HepG2 (cell line): ENCODE results near the gene BAHCC1. TPM values are rescaled to one million over a fixed set of nuclear protein-coding genes. Genes with fewer than 3 reads are reported as not detected.

Source experiments
- BRF2 ChIP-seq: sonication (generic); formaldehyde crosslinking; IDR thresholded peaks from 2 replicates; pipeline ENCODE4 v1.8.1; 2022; ENCODE audit warnings: mild to moderate bottlenecking, missing genetic modification reagents
- CENPBD1 ChIP-seq: sonication (generic); formaldehyde crosslinking; IDR thresholded peaks from 2 replicates; pipeline ENCODE4 v1.8.0; 2022; ENCODE audit warnings: missing genetic modification reagents, low read depth, mild to moderate bottlenecking, borderline replicate concordance
- CHD2 ChIP-seq: IDR thresholded peaks from 2 replicates; pipeline ENCODE4 v1.6.1; 2011; ENCODE audit warnings: low read depth, low read length, improper control_type of control experiment
- CREM ChIP-seq, 2 experiments: sonication (generic) in 1 of 2; formaldehyde crosslinking in 1 of 2; IDR thresholded peaks; 2 replicates each; pipeline versions ENCODE4 v1.4.0 to v1.6.1; 2016 to 2020; ENCODE audit warnings: antibody characterized with exemption in 1 of 2, mild to moderate bottlenecking in 1 of 2, missing genetic modification reagents in 1 of 2
- IKZF4 ChIP-seq: sonication (generic); formaldehyde crosslinking; IDR thresholded peaks from 2 replicates; pipeline ENCODE4 v1.5.1; 2020; ENCODE audit warnings: borderline replicate concordance, mild to moderate bottlenecking, low read depth, missing genetic modification reagents; ENCODE audit errors: not compliant biosample characterization
- JDP2 ChIP-seq: sonication (generic); formaldehyde crosslinking; IDR thresholded peaks from 2 replicates; pipeline ENCODE4 v1.8.1; 2022; ENCODE audit warnings: missing genetic modification reagents, borderline replicate concordance
- MXD3 ChIP-seq: IDR thresholded peaks from 2 replicates; pipeline ENCODE4 v1.6.1; 2016; ENCODE audit warnings: mild to moderate bottlenecking, missing biosample characterization, missing genetic modification reagents
- PRDM15 ChIP-seq: sonication (generic); formaldehyde crosslinking; IDR thresholded peaks from 2 replicates; pipeline ENCODE4 v1.4.0; 2020; ENCODE audit warnings: missing genetic modification reagents
- TMF1 ChIP-seq: sonication (generic); formaldehyde crosslinking; IDR thresholded peaks from 2 replicates; pipeline ENCODE4 v1.8.1; 2022; ENCODE audit warnings: low read depth, missing genetic modification reagents
- YEATS4 ChIP-seq: sonication (generic); formaldehyde crosslinking; IDR thresholded peaks from 2 replicates; pipeline ENCODE4 v1.4.0; 2020; ENCODE audit warnings: missing genetic modification reagents, borderline replicate concordance
- ZBTB10 ChIP-seq: sonication (generic); formaldehyde crosslinking; IDR thresholded peaks from 2 replicates; pipeline ENCODE4 v1.4.0; 2020; ENCODE audit warnings: missing genetic modification reagents, borderline replicate concordance
- ZBTB21 ChIP-seq: sonication (generic); formaldehyde crosslinking; IDR thresholded peaks from 2 replicates; pipeline ENCODE4 v1.4.0; 2020; ENCODE audit warnings: missing genetic modification reagents
- ZNF232 ChIP-seq: sonication (generic); formaldehyde crosslinking; IDR thresholded peaks from 2 replicates; pipeline ENCODE4 v1.4.0; 2020; ENCODE audit warnings: missing genetic modification reagents, borderline replicate concordance
- ZNF337 ChIP-seq: sonication (generic); formaldehyde crosslinking; IDR thresholded peaks from 2 replicates; pipeline ENCODE4 v1.5.1; 2020; ENCODE audit warnings: missing genetic modification reagents, low read depth, mild to moderate bottlenecking, borderline replicate concordance
- ZNF446 ChIP-seq: sonication (generic); formaldehyde crosslinking; IDR thresholded peaks from 2 replicates; pipeline ENCODE4 v1.5.0; 2020; ENCODE audit warnings: mild to moderate bottlenecking, missing genetic modification reagents
- ZNF546 ChIP-seq: sonication (generic); formaldehyde crosslinking; conservative IDR thresholded peaks from 2 replicates; pipeline ENCODE4 v1.8.1; 2023; ENCODE audit warnings: mild to moderate bottlenecking, missing genetic modification reagents
- ZNF563 ChIP-seq: sonication (generic); formaldehyde crosslinking; IDR thresholded peaks from 2 replicates; pipeline ENCODE4 v1.8.0; 2022; ENCODE audit warnings: mild to moderate bottlenecking, moderate library complexity, missing genetic modification reagents
- ZNF761 ChIP-seq: sonication (generic); formaldehyde crosslinking; conservative IDR thresholded peaks from 2 replicates; pipeline ENCODE4 v1.4.0; 2020; ENCODE audit warnings: mild to moderate bottlenecking, missing genetic modification reagents
- ZNF839 ChIP-seq: sonication (generic); formaldehyde crosslinking; IDR thresholded peaks from 2 replicates; pipeline ENCODE4 v1.4.0; 2020; ENCODE audit warnings: missing genetic modification reagents, mild to moderate bottlenecking, borderline replicate concordance
- polyA plus RNA-seq, 8 experiments: library from polyadenylated mRNA; depleted of rRNA in 3 of 8; stranded (reverse) in 7 of 8; unstranded in 1 of 8; fragments of >200 nt; fragmentation: Illumina TruSeq in 4 of 8; extraction: Trizol in 4 of 8; gene quantifications; 2 replicates each; pipeline versions ENCODE4 v1.2.1 to v1.2.3, GENCODE V29; 2011 to 2016; ENCODE audit warnings: low read depth in 4 of 8, missing spikeins in 1 of 8, mixed read lengths in 1 of 8; ENCODE audit not compliant: insufficient read depth in 1 of 8
- total RNA-seq, 5 experiments: library from RNA; depleted of rRNA; stranded (reverse); fragments of >200 nt; fragmentation: Illumina TruSeq; extraction: Trizol; gene quantifications; 2 replicates each; pipeline ENCODE4 v1.2.3, GENCODE V29; 2016; ENCODE audit warnings: low read depth in 1 of 5

BAHCC1 gene
- total and polyA plus RNA-seq, 2 of the 13 experiments (the other 11 are each of a cell fraction or from before 2014, with no cell fraction given) = 1.4 to 1.7 TPM

- TF ChIP-seq BRF2 (CRISPR knock-in tag) = no peak
- TF ChIP-seq ZBTB21 = no peak
- no peak for TF ChIP-seq ZNF563 (CRISPR knock-in tag)
- TF ChIP-seq CHD2 = no peak
- TF ChIP-seq YEATS4 (CRISPR knock-in tag) = 0 out of 2 replicates have a peak, but pooled peaks have one; percentile 5
- no peak for TF ChIP-seq ZNF446
- TF ChIP-seq ZNF546 = no peak
- no peak for TF ChIP-seq IKZF4
- no peak for TF ChIP-seq PRDM15
- no peak for TF ChIP-seq MXD3 (CRISPR knock-in tag)
- no peak for TF ChIP-seq CREM (IDR thresholded peaks at IDR 0.05)
- no peak for TF ChIP-seq CREM (CRISPR knock-in tag; IDR thresholded peaks at IDR 0.05)
- TF ChIP-seq ZBTB10 (CRISPR knock-in tag) = no peak
- no peak for TF ChIP-seq JDP2 (CRISPR knock-in tag)
- no peak for TF ChIP-seq ZNF337 (CRISPR knock-in tag)
- TF ChIP-seq TMF1 (CRISPR knock-in tag) = 0 out of 2 replicates have a peak, but pooled peaks have one; percentile 2
- peak; percentile 58; the same call in 1 of the 2 replicates for TF ChIP-seq ZNF232 (CRISPR knock-in tag)
- TF ChIP-seq ZNF761 (CRISPR knock-in tag) = no peak
- TF ChIP-seq ZNF839 (CRISPR knock-in tag) = no peak
- TF ChIP-seq CENPBD1 (CRISPR knock-in tag) = no peak
Observed at GRCh38 chr17:81509972-81510784, 114.9 kb downstream of the BAHCC1 start (continued).
